Measurements from ENCODE around the gene GNL3.

The GNL3 gene

GRCh38 chr3:52689151-52689550, 3.3 kb downstream of the GNL3 start:
- DNase-seq = no peak

- DNase-seq = no peak
These were observed 4.7 kb downstream of the GNL3 start for GRCh38 chr3:52690560-52690959.

GRCh38 chr3:52693071-52693470, 7.2 kb downstream of the GNL3 start:
- DNase-seq = no peak

GRCh38 chr3:52694528-52695189, 8.8 kb downstream of the GNL3 start:
- DNase-seq = no peak

GRCh38 chr3:52695798-52696671, 10.2 kb downstream of the GNL3 start:
- no peak for DNase-seq

- no peak for DNase-seq
These were observed 11.2 kb downstream of the GNL3 start for GRCh38 chr3:52696830-52697631.

- no peak for DNase-seq
These were observed 11.8 kb downstream of the GNL3 start for GRCh38 chr3:52697632-52697965.

GRCh38 chr3:52703341-52703740, 17.5 kb downstream of the GNL3 start:
- no peak for DNase-seq

GRCh38 chr3:52704611-52705437, 19.0 kb downstream of the GNL3 start:
- peak in 1 of 5 experiments; percentile 30 for DNase-seq

- no peak for DNase-seq
These were observed 19.5 kb downstream of the GNL3 start for GRCh38 chr3:52705438-52705687.

GRCh38 chr3:52705688-52706686, 20.2 kb downstream of the GNL3 start, which contains the start of the genes GLT8D1 and SPCS1:
GLT8D1 (minus strand) TSS chr3:52705791; CDS start chr3:52700460, 5,331 bp downstream.
SPCS1 (plus strand) TSS chr3:52706106; CDS start chr3:52706247, 141 bp downstream.
- DNase-seq = peak; percentile 74 to 94 (median 83)

GRCh38 chr3:52707585-52707984, 21.8 kb downstream of the GNL3 start:
- DNase-seq = no peak

- DNase-seq = no peak
These were observed 24.7 kb downstream of the GNL3 start for GRCh38 chr3:52710512-52710911.

- DNase-seq = no peak
These were observed 26.7 kb downstream of the GNL3 start for GRCh38 chr3:52712291-52713212.

GRCh38 chr3:52714335-52715302, 28.8 kb downstream of the GNL3 start:
- DNase-seq = no peak

GRCh38 chr3:52715714-52716305, 30.0 kb downstream of the GNL3 start:
- DNase-seq = no peak

GRCh38 chr3:52719618-52720017, 33.8 kb downstream of the GNL3 start:
- no peak for DNase-seq

GRCh38 chr3:52721002-52721729, 35.3 kb downstream of the GNL3 start:
- DNase-seq = peak in 1 of 5 experiments; percentile 93
